Kidney (tissue), 11 donors: ENCODE results near the gene POLR2J3. TPM values are rescaled to one million over a fixed set of nuclear protein-coding genes. Genes with fewer than 3 reads are reported as not detected.
"Not testable (repeated sequence)": the region's sequence is repeated elsewhere in the genome, so short reads cannot be mapped to it uniquely, and the experiment has no call there.

ENCODE experiments used
- DNase-seq, 5 donors: peaks; one replicate each; pipeline ENCODE4 v3.0.0-alpha.2; 2013 to 2020
- FAIRE-seq: peaks from 2 replicates; lab custom pipeline; 2012; peaks lifted over from hg19 to GRCh38; lab: Jason Lieb, UNC
- H3K27ac ChIP-seq, 2 donors: one replicate each; pipeline ENCODE4 v1.7.0; 2013; ENCODE audit warnings: low read depth in 2 of 2, low read length in 2 of 2, inconsistent platforms in 1 of 2
- H3K27me3 ChIP-seq: one replicate; pipeline ENCODE4 v1.7.1; 2013; ENCODE audit warnings: low read length, inconsistent platforms; ENCODE audit not compliant: control insufficient read depth, insufficient read depth
- H3K36me3 ChIP-seq, 3 donors: one replicate each; pipeline versions ENCODE4 v1.7.0 to v1.7.1; 2013; ENCODE audit warnings: low read length in 3 of 3, control low read depth in 1 of 3, inconsistent platforms in 1 of 3; ENCODE audit not compliant: insufficient read depth in 3 of 3, control insufficient read depth in 2 of 3
- H3K4me1 ChIP-seq, 3 donors: one replicate each; pipeline versions ENCODE4 v1.7.0 to v1.7.1; 2013; ENCODE audit warnings: low read length in 3 of 3, inconsistent platforms in 1 of 3, low read depth in 1 of 3; ENCODE audit not compliant: control insufficient read depth in 2 of 3, insufficient read depth in 2 of 3
- H3K4me3 ChIP-seq, 3 donors: one replicate each; pipeline versions ENCODE4 v1.7.0 to v1.8.1; 2013; ENCODE audit warnings: low read length in 3 of 3, control low read depth in 1 of 3, inconsistent platforms in 1 of 3
- H3K9ac ChIP-seq, 3 donors: one replicate each; pipeline versions ENCODE4 v1.7.0 to v1.7.1; 2013; ENCODE audit warnings: low read length in 3 of 3, control low read depth in 1 of 3, inconsistent platforms in 1 of 3
- H3K9me3 ChIP-seq, 3 donors: one replicate each; pipeline versions ENCODE4 v1.7.0 to v1.7.1; 2013; ENCODE audit warnings: low read length in 3 of 3, control low read depth in 1 of 3, inconsistent platforms in 1 of 3; ENCODE audit not compliant: control insufficient read depth in 2 of 3, insufficient read depth in 1 of 3
- intact Hi-C: fragments of 100-400 bp; cut with DNase I; formaldehyde crosslinking; loops from one replicate; pipeline ENCODE4 v1.11.1; 2022
- polyA plus RNA-seq: library from polyadenylated mRNA; stranded (reverse); fragments of 350-450 nt; fragmentation: Illumina TruSeq; extraction: RNeasy Lipid Tissue Mini Kit (QIAGEN cat#74804); gene quantifications from one replicate; pipeline ENCODE4 v1.2.3, GENCODE V29; 2014; ENCODE audit warnings: low read depth, low replicate concordance; ENCODE audit not compliant: insufficient read depth
- total RNA-seq: library from RNA; stranded (reverse); fragmentation: NEBNext Ultra II Directional; extraction: Animal tissue kit (Norgen Biotek cat#: 25700); gene quantifications from one replicate; pipeline ENCODE4 v1.2.1, GENCODE V29; 2021
- donor health status: control.
- donor health status: control.
- donor health status: DM: yes; HTN: yes; CAD: no.
- donor health status: Normal renal cell carcinoma (clear cell type).

The POLR2J3 gene
- total and polyA plus RNA-seq, 2 donors from 2014 or later, result 48.0 to 70.8 TPM

DNA sequence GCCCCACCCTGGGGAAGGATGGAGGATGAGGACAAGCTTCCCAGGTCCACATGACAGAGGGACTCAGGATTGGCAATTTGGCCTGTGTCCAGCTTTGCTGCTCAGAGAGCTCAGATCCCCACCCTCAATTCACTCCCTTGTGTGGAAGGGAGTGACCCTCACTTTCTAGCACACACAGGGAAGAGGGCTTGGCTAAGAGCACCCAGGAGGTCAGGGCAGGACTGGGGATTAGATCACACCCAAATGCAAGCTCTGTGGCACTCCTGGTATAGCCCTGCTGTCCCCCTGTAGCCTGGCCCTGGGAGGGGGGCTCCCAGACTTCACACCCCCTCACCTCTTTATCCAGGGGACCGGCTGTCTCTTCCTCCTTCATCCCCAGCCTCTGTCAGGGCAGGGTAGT lies 28.0 kb downstream of the POLR2J3 start:
- H3K27ac ChIP-seq, H3K27me3 ChIP-seq, H3K36me3 ChIP-seq, H3K9ac ChIP-seq, H3K9me3 ChIP-seq, FAIRE-seq, H3K4me1 ChIP-seq, DNase-seq, intact Hi-C loops, H3K4me3 ChIP-seq: not testable (repeated sequence)

DNA sequence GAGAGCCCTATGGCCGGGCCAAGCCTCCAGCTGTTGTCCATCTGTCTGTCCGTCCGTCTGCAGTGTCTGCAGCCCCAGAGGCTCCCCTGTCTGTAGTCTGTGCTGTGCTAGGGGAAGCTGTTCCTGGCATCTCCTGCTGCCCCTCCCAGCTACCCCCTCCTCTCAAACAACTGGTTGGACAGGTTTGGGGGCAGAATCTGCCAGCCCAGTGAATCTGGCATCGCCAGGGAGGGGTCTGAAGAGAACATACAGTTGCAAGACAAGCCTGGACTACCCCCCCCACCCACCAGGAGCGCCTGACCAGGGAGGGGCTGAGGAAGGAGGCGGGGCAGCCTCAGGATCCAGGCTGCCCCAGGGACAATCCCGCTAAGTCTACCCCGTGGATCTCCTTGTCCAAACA lies 28.8 kb downstream of the POLR2J3 start, which contains the start of gene UPK3BL2:
Gene UPK3BL2, minus strand, starts transcription at position 101 of the 400 bp plus-strand sequence. Its CDS starts 60 bp downstream, at position 41.
- FAIRE-seq, H3K4me3 ChIP-seq: not testable (repeated sequence)

DNA sequence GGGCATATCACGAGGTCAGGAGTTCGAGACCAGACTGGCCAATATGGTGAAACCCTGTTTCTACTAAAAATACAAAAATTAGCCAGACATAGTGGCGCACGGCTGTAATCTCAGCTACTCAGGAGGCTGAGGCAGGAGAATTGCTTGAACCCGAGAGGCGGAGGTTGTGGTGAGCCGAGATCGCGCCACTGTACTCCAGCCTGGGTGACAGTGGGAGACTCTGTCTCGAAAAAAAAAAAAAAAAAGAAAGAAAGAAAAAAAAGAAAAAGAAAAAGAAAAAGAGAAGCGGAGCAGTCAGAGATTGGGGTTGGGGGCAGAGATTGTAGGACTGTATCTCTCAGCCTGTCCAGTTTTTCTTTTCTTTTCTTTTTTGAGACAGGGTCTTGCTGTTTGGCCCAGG lies 29.6 kb downstream of the POLR2J3 start:
- H3K27me3 ChIP-seq, intact Hi-C loops, H3K27ac ChIP-seq, H3K4me1 ChIP-seq, DNase-seq, H3K9me3 ChIP-seq, H3K4me3 ChIP-seq, H3K36me3 ChIP-seq, H3K9ac ChIP-seq, FAIRE-seq: not testable (repeated sequence)

More for the DNA sequence above, 28.8 kb downstream of the POLR2J3 start, which contains the start of gene UPK3BL2:
- H3K36me3 ChIP-seq, H3K27me3 ChIP-seq, H3K9ac ChIP-seq, intact Hi-C loops, H3K9me3 ChIP-seq, DNase-seq, H3K27ac ChIP-seq, H3K4me1 ChIP-seq: not testable (repeated sequence)

DNA sequence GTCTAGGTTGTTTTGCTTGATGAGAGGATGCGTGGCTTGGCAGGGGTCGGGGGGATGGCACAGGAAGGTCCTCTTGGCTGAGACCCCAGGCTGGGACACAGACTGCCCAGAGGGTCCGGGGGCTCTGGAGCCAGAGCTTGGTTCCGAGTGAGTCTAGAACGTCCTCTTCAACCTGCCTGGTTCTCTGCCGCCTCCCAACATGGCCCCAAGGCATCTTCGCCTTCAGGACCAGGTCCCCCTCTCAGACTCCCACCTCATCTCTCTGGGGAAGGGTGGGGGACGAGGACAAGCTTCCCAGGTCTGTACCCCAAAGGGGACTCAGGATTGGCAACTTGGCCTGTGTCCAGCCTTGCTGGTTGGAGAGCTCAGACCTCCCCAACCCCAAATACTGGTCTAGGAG lies 30.3 kb downstream of the POLR2J3 start:
- H3K9me3 ChIP-seq, FAIRE-seq, H3K27ac ChIP-seq, H3K9ac ChIP-seq, H3K36me3 ChIP-seq, H3K27me3 ChIP-seq, H3K4me3 ChIP-seq, H3K4me1 ChIP-seq, intact Hi-C loops: not testable (repeated sequence)
- peak in 1 of 5 donors; percentile 39 for DNase-seq

DNA sequence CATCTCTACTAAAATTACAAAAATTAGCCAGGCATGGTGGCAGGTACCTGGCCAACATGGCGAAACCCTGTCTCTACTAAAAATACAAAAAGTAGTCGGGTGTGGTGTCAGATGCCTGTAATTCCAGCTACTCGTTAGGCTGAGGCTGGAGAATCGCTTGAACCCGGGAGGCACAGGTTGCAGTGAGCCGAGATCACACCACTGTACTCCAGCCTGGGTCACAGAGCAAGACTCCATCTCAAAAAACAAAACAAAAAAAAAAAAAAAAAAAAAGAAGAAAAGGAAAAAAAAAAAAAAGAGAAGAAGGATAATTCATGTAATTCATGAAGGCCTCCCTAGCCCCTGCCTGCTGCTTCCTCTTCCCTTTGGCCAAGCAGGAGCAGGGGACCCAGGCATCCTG lies 31.8 kb downstream of the POLR2J3 start:
- FAIRE-seq, H3K27ac ChIP-seq, H3K4me1 ChIP-seq, H3K36me3 ChIP-seq, H3K4me3 ChIP-seq, H3K27me3 ChIP-seq, H3K9ac ChIP-seq, intact Hi-C loops, H3K9me3 ChIP-seq: not testable (repeated sequence)
- peak in 1 of 5 donors; percentile 22 for DNase-seq

DNA sequence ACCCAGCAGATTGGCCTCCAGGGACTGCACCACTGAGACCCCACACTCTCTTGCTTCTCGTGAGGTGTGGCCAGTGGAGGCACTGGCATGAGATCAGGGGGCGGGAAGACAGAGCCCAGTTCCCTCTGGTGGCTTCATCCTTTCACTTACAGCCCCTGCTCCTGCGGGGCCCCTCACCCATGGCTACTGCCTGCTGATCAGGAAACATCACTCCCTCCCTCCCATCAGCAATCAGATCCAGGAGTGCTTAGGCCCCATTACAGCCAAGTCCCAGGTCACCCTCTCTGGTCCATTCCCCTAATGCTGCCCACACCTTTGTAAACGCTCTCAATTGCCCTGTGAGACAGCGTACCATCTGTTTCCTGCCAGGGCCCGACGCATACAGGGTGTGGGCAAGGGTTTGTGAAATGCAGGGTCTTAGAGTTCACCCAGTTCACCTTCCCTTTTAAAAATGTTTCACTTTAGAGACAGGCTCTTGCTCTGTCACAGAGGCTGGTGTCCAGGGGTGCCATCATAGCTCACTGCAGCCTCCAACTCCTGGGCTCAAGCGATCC lies 37.2 kb downstream of the POLR2J3 start:
- H3K27me3 ChIP-seq, H3K9me3 ChIP-seq, H3K27ac ChIP-seq, H3K4me3 ChIP-seq, H3K36me3 ChIP-seq, intact Hi-C loops, H3K9ac ChIP-seq, FAIRE-seq, H3K4me1 ChIP-seq: not testable (repeated sequence)
- DNase-seq, result peak in 1 of 5 donors; percentile 24

DNA sequence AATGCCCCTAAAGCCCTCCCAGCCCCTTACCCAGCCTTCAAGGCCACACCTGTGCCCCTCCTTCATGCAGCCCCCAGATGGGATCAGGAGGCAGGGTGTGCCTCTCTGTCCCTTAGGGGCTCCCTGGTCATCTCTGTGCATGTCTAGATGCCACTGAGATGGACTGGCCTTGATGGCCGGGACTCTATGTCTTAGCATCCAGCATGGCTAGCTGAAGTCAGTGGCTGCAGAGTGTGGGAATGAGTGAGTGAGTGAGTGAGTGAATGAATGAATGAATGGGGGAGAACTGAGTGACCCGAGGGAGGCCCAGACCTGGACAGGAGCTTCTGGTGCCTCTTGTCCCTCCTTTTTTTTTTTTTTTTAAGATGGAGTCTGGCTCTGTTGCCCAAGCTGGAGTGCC lies 40.3 kb downstream of the POLR2J3 start:
- H3K4me3 ChIP-seq, H3K36me3 ChIP-seq, H3K27me3 ChIP-seq, H3K9me3 ChIP-seq, H3K4me1 ChIP-seq, FAIRE-seq, H3K9ac ChIP-seq, DNase-seq, intact Hi-C loops, H3K27ac ChIP-seq: not testable (repeated sequence)

DNA sequence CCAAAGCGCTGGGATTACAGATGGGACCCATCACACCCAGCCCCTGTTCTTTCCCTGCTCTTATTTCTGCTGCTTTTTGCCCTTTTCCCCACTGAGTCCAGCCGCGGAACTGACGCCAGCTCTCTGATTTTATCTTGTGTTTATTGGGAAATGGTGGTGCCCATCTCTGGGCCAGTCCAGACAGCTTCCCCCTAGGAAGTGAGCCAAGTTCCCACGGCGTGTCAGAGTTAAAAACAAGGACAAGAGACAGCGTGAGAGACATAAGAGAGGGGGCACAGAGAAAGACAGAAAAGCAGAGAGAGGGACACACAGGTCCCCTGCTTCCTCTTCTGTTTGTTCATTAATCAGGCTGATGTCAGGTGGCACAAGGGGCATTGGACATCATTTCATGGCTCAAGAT lies 40.8 kb downstream of the POLR2J3 start:
- H3K36me3 ChIP-seq, H3K9me3 ChIP-seq, H3K4me1 ChIP-seq, H3K9ac ChIP-seq, H3K27ac ChIP-seq, FAIRE-seq, intact Hi-C loops, H3K27me3 ChIP-seq, H3K4me3 ChIP-seq: not testable (repeated sequence)
- peak in 1 of 5 donors; percentile 52 for DNase-seq
